Aorta (tissue), 5 donors: ENCODE measurements around the gene MGLL. TPM values are rescaled to one million over a fixed set of nuclear protein-coding genes. Genes with fewer than 3 reads are reported as not detected.

Experiments used
- ATAC-seq: fragments of 200-7000 bp; cut with Tn5 transposase; one replicate; pipeline ENCODE4 v1.9.1; 2022; ENCODE audit warnings: moderate library complexity; ENCODE audit not compliant: low FRiP score
- DNase-seq, 2 donors: peaks; one replicate each; pipeline ENCODE4 v3.0.0-alpha.2; 2020
- H3K27ac ChIP-seq, 2 donors: one replicate each; pipeline ENCODE4 v1.5.1; 2013; ENCODE audit warnings: low read length in 2 of 2, mild to moderate bottlenecking in 2 of 2, moderate library complexity in 2 of 2, control low read depth in 1 of 2, inconsistent platforms in 1 of 2, low read depth in 1 of 2
- H3K27me3 ChIP-seq, 2 donors: one replicate each; pipeline ENCODE4 v1.6.1; 2013; ENCODE audit warnings: control low read depth in 1 of 2, low read length in 1 of 2, mild to moderate bottlenecking in 1 of 2, moderate library complexity in 1 of 2; ENCODE audit not compliant: insufficient read depth in 2 of 2, control insufficient read depth in 1 of 2
- H3K36me3 ChIP-seq, 2 donors: one replicate each; pipeline ENCODE4 v1.6.1; 2013; ENCODE audit warnings: control low read depth in 1 of 2, low read length in 1 of 2, mild to moderate bottlenecking in 1 of 2; ENCODE audit not compliant: insufficient read depth in 2 of 2, control insufficient read depth in 1 of 2
- H3K4me1 ChIP-seq, 2 donors: one replicate each; pipeline ENCODE4 v1.6.1; 2013; ENCODE audit warnings: low read length in 2 of 2, control low read depth in 1 of 2, mild to moderate bottlenecking in 1 of 2, moderate library complexity in 1 of 2; ENCODE audit not compliant: insufficient read depth in 2 of 2, control insufficient read depth in 1 of 2
- H3K4me3 ChIP-seq, 2 donors: one replicate each; pipeline ENCODE4 v1.5.1; 2013; ENCODE audit warnings: low read length in 2 of 2, control low read depth in 1 of 2, mild to moderate bottlenecking in 1 of 2
- H3K9me3 ChIP-seq: one replicate; pipeline ENCODE4 v1.6.1; 2013; ENCODE audit warnings: mild to moderate bottlenecking, low read length; ENCODE audit not compliant: control insufficient read depth
- WGBS, 2 donors: extraction: QIAGEN DNeasy Blood & Tissue Kit; methylation state at CpG; one replicate each; pipeline ENCODE4 v1.1.7; 2013; 5-methylcytosine and 5-hydroxymethylcytosine counted together
- intact Hi-C, 2 donors: fragments of 100-400 bp; cut with DNase I; formaldehyde crosslinking; loops; one replicate each; pipeline versions ENCODE4 v1.14.2 to v1.15.0; 2022
- polyA plus RNA-seq, 2 donors: library from polyadenylated mRNA; stranded (reverse); fragments of 200-250 nt; gene quantifications; one replicate each; pipeline ENCODE4 v1.2.3, GENCODE V29; 2013
- total RNA-seq, 2 donors: library from RNA; stranded (reverse); fragmentation: NEBNext Ultra II Directional; extraction: Animal tissue kit (Norgen Biotek cat#: 25700); gene quantifications; one replicate each; pipeline ENCODE4 v1.2.1, GENCODE V29; 2021
- donor health status: healthy with polysubstance abuse.
- donor health status: Bipolar disorder and iron deficiency.
- donor health status: DM: no; HTN: no; CAD: no.
- donor health status: DM: no; HTN: no; CAD: no.
- donor health status: DM: yes; HTN: yes; CAD: no.

MGLL gene
- total and polyA plus RNA-seq, 4 donors: 18.3 to 85.3 (median 50.7) TPM

DNA sequence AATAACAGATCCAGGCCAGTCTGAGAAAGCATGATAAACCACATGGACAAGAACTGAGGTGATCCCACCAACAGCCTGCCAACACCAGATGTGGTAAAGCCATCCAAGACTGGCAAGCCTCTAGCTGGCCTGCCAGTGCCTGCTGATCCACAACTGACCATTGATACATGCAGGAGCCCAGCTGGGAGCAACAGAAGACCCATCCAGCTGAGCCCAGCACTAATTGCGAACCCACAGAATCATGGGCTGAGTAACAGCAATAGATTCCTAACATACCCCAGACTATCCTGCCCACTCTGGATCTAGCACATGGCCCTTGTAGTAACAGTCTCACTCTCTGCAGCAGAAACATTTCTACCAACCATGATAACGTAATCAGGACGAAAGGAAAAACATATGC lies 10.6 kb downstream of the MGLL start:
- Histone ChIP-seq H3K9me3 (no peaks in the 10 kb centered on the region), H3K27me3 (no peaks in the 10 kb centered on the region), H3K36me3 (peaks cover 0 to 11% of the 10 kb centered on the region in 2 donors), H3K4me3 (no peak overlapping the region), H3K4me1 (no peaks in the 10 kb centered on the region), H3K27ac (no peak overlapping the region)
- WGBS, 2 donors: 94 to 96% methylated on average over 3 of the region's 3 CpGs
- DNase-seq (no peak), ATAC-seq (no peak)
- intact Hi-C loops: no loop called here

DNA sequence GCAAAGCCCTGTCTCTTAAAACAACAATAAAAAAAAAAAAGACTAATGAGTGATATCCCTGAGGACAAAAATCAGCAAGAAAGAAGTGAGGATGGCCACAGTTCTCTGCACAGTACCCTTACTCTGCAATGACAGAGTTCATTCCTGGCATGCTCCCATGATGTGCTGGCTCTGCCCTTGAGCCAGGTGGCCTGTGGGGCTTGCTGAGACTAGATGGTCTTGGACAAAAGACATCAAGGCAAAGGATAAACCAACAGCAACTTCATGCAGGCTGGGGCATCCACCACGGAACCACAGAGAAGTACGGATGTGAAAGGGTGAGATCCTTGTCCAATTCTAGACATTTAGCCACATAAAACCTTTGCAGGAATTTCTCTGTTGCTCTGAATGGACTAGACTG lies 12.7 kb downstream of the MGLL start:
- intact Hi-C loops: no loop called here
- ATAC-seq (no peak), DNase-seq (no peak)
- Histone ChIP-seq H3K27me3 (no peaks in the 10 kb centered on the region), H3K36me3 (peaks cover 0 to 11% of the 10 kb centered on the region in 2 donors), H3K4me3 (no peak overlapping the region), H3K27ac (no peak overlapping the region), H3K9me3 (no peaks in the 10 kb centered on the region), H3K4me1 (no peaks in the 10 kb centered on the region)
- WGBS, 2 donors: 95 to 97% methylated on average over 2 of the region's 2 CpGs

DNA sequence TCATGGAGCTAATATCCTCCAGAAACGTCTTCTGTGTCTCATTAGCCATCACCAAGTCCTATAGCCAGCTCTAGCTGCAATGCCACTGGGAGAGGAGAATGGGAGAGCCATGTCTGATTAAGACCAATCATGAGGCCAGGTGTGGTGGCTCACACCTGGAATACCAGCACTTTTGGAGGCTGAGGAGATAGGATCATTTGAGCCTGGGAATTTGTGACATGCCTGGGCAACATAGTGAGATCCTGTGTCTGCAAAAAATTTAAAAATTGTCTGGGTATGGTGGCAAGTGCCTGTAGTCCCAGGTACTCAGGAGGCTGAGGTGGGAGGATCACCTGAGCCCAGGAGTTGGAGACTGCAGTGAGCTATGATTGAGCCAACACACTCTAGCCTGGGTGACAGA lies 13.1 kb downstream of the MGLL start:
- no peak for ATAC-seq
- intact Hi-C loops: no loop called here
- Histone ChIP-seq H3K27ac (no peak overlapping the region), H3K4me1 (no peaks in the 10 kb centered on the region), H3K9me3 (no peaks in the 10 kb centered on the region), H3K4me3 (no peak overlapping the region), H3K36me3 (peaks cover 0 to 11% of the 10 kb centered on the region in 2 donors), H3K27me3 (no peaks in the 10 kb centered on the region)
- 94 to 100% methylated on average over 1 of the region's 1 CpG for WGBS, 2 donors
- DNase-seq: no peak

GRCh38 chr3:127808197-127808596 lies 14.1 kb downstream of the MGLL start:
- DNase-seq: no peak
- no peak for ATAC-seq
- Histone ChIP-seq H3K27me3 (no peaks in the 10 kb centered on the region), H3K27ac (no peak overlapping the region), H3K4me1 (no peaks in the 10 kb centered on the region), H3K4me3 (no peak overlapping the region), H3K9me3 (no peaks in the 10 kb centered on the region), H3K36me3 (peaks cover 0 to 11% of the 10 kb centered on the region in 2 donors)
- intact Hi-C loops: no loop called here

DNA sequence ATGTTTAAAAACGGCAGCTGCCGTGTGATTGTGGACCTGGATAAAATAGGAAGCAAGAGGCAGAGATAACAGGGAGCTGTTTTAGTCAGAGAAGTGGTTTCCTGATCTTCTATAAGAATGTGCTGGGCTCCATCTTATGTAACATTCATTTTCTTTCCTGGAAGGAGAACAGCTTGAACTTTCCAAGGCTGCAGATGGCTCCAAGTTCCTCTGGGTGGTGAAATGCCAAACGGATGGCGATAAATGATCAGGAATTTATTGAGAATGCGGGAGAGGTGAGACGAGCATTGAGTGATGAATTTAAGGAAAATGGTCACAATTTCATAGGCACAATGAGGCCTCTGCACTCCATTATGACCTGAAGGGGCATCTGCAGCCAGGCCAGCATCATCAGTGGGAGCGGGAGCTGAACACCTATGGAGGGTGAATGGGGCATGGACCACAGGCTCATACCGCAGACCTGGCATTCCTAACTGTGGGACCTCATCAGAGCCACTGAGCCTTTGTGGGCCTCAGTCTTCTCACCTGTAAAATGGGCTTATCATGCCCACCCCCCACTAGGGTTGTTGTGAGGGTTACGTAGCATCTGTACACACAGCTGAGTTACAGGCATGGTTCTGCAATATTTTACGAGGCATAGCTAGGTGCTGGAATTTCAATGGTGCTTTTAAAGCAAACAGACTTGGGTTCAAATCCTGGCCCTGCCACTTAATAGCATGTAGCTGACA lies 17.1 kb downstream of the MGLL start:
- intact Hi-C loops: no loop called here
- no peaks in the 10 kb centered on the region for H3K4me1 ChIP-seq
- no peaks in the 10 kb centered on the region for H3K27me3 ChIP-seq
- no peak overlapping the region for H3K27ac ChIP-seq
- H3K36me3 ChIP-seq: peaks cover 0 to under 1% of the 10 kb centered on the region in 2 donors
- H3K9me3 ChIP-seq: no peaks in the 10 kb centered on the region
- H3K4me3 ChIP-seq: no peak overlapping the region
- DNase-seq (no peak), ATAC-seq (no peak)
- WGBS, 2 donors: 75 to 78% methylated on average over 10 of the region's 10 CpGs

DNA sequence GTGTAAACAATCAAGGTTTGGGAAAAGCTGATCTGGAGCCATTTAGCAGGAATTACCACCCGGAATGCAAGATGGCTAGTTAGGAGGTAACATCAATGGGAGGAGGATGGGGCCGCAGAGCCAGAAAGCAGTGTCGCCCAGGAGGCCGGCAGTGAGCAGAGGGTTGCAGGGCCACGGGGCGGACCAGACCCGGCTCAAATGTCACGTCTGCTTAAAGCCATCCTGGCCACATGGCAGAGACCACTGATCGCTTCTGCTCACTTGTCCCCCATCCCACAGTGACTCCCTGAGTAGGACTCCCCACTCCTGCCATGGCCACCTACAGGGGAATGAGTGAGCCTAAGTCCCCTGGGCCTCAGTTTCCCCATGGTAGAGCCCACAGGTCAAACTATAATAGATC lies 18.2 kb downstream of the MGLL start:
- Histone ChIP-seq H3K4me3 (no peak overlapping the region), H3K9me3 (no peaks in the 10 kb centered on the region), H3K27me3 (no peaks in the 10 kb centered on the region), H3K4me1 (no peaks in the 10 kb centered on the region), H3K27ac (no peak overlapping the region), H3K36me3 (no peaks in the 10 kb centered on the region)
- intact Hi-C loops: no loop called here
- DNase-seq (no peak), ATAC-seq (no peak)
- 92 to 97% methylated on average over 9 of the region's 9 CpGs for WGBS, 2 donors

- intact Hi-C loops: no loop called here
- WGBS, 2 donors: 54 to 59% methylated on average over 4 of the region's 4 CpGs
- Histone ChIP-seq H3K27me3 (no peaks in the 10 kb centered on the region), H3K9me3 (no peaks in the 10 kb centered on the region), H3K4me3 (no peak overlapping the region), H3K27ac (no peak overlapping the region), H3K36me3 (no peaks in the 10 kb centered on the region), H3K4me1 (no peaks in the 10 kb centered on the region)
- no peak for ATAC-seq
- no peak for DNase-seq
Measured at GRCh38 chr3:127803619-127804018, 18.7 kb downstream of the MGLL start.

DNA sequence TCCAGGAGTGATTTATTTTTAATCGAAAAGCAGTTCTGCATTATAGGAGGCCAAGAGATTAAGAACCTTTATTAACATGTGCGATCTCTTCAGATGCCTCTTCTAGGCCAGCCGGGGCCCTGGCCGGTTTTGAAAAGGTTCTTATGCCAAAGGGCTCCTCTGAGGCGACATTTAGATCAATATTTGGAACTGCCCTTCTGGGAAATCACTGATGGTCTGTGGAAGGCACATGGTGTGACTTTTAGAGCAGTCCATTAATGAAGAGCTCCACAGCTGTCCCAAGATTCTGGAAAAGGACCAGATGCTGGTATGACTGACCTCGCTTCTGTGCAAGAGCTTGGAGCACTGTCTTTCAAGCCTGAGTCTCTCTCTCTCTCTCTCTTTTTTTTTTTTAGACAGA lies 19.7 kb downstream of the MGLL start:
- Histone ChIP-seq H3K27ac (no peak overlapping the region), H3K36me3 (no peaks in the 10 kb centered on the region), H3K4me1 (no peaks in the 10 kb centered on the region), H3K9me3 (no peaks in the 10 kb centered on the region), H3K4me3 (no peak overlapping the region), H3K27me3 (no peaks in the 10 kb centered on the region)
- 95 to 96% methylated on average over 6 of the region's 6 CpGs for WGBS, 2 donors
- intact Hi-C loops: no loop called here
- DNase-seq (no peak), ATAC-seq (no peak)

- Histone ChIP-seq H3K4me1 (no peaks in the 10 kb centered on the region), H3K36me3 (no peaks in the 10 kb centered on the region), H3K4me3 (no peak overlapping the region), H3K27me3 (no peaks in the 10 kb centered on the region), H3K9me3 (no peaks in the 10 kb centered on the region), H3K27ac (no peak overlapping the region)
- ATAC-seq (no peak), DNase-seq (no peak)
- intact Hi-C loops: no loop called here
- 98 to 100% methylated on average over 3 of the region's 3 CpGs for WGBS, 2 donors
Measured at GRCh38 chr3:127801731-127802313, 20.5 kb downstream of the MGLL start.
